GM19023 (cell line): ENCODE results near the gene CLEC6A.
"Not testable (repeated sequence)": the region's sequence is repeated elsewhere in the genome, so short reads cannot be mapped to it uniquely, and the experiment has no call there.

Experiments
- ATAC-seq: cut with Tn5 transposase; IDR thresholded peaks from one replicate; pipeline ENCODE4 v1.9.1; 2021; ENCODE audit warnings: mild to moderate bottlenecking, moderate library complexity; ENCODE audit not compliant: unreplicated experiment

CLEC6A gene

GRCh38 chr12:8493084-8493483 lies 37.3 kb downstream of the CLEC6A start:
- peak; percentile 99 for ATAC-seq

- not testable (repeated sequence) for ATAC-seq
These were observed 39.9 kb downstream of the CLEC6A start for GRCh38 chr12:8495671-8496070.

- ATAC-seq: not testable (repeated sequence)
These were observed 40.3 kb downstream of the CLEC6A start for GRCh38 chr12:8496074-8496473.

- ATAC-seq: no peak
These were observed 43.9 kb downstream of the CLEC6A start for GRCh38 chr12:8499616-8500015.

- ATAC-seq: no peak
These were observed 46.0 kb downstream of the CLEC6A start for GRCh38 chr12:8501720-8502119.

GRCh38 chr12:8504351-8504750 lies 48.6 kb downstream of the CLEC6A start:
- no peak for ATAC-seq

- no peak for ATAC-seq
These were observed 51.8 kb downstream of the CLEC6A start for GRCh38 chr12:8507596-8507995.

- ATAC-seq: no peak
These were observed 52.5 kb downstream of the CLEC6A start for GRCh38 chr12:8508223-8508622.

GRCh38 chr12:8508910-8509841 lies 53.4 kb downstream of the CLEC6A start:
- ATAC-seq: no peak

- ATAC-seq: no peak
These were observed 57.5 kb downstream of the CLEC6A start, which contains the start of gene CLEC4D for GRCh38 chr12:8513256-8513655. Gene CLEC4D (plus strand): TSS chr12:8513503. CDS start chr12:8513733, 230 bp downstream.

- no peak for ATAC-seq
These were observed 62.2 kb downstream of the CLEC6A start for GRCh38 chr12:8517971-8518370.

GRCh38 chr12:8519171-8519570 lies 63.4 kb downstream of the CLEC6A start:
- ATAC-seq: no peak

- ATAC-seq: no peak
These were observed 71.7 kb downstream of the CLEC6A start for GRCh38 chr12:8527250-8528130.
